ENCODE measurements around the gene SHKBP1.
"Not testable (repeated sequence)": the region's sequence is repeated elsewhere in the genome, so short reads cannot be mapped to it uniquely, and the experiment has no call there.

Gene SHKBP1

DNA sequence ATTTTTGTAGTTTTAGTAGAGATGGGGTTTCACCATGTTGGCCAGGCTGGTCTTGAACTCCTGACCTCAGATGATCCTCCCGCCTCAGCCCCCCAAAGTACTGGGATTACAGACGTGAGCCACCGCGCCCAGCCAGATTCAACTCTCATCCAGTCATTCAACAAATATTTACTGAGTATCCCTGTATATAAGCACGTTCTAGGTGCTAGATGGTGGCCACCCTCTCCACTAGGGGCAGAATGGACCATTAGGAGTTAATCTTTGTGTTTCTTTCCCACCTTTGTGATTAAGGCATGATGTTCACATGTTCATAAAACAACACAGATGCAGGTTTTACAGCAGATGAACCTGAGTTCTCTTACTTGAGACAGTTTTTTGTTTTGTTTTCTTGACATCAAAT, 7.3 kb downstream of the SHKBP1 start:
- Histone ChIP-seq H3K36me3 (replicated peaks) (peaks cover 37% of the 10 kb centered on the region), H3K9me3 (no peaks in the 10 kb centered on the region), H3K4me1 (no peaks in the 10 kb centered on the region; the same call in 1 of the 2 replicates), H3K27me3 (ENCODE audit: low read depth) (no peaks in the 10 kb centered on the region), H3K4me3 (no peak overlapping the region)
- no peak for DNase-seq (ENCODE audit: low spot score in 2 of 2)
- in situ Hi-C loops (cut with MboI; ENCODE audit: low sequenced_read_pairs) = no loop called here

DNA sequence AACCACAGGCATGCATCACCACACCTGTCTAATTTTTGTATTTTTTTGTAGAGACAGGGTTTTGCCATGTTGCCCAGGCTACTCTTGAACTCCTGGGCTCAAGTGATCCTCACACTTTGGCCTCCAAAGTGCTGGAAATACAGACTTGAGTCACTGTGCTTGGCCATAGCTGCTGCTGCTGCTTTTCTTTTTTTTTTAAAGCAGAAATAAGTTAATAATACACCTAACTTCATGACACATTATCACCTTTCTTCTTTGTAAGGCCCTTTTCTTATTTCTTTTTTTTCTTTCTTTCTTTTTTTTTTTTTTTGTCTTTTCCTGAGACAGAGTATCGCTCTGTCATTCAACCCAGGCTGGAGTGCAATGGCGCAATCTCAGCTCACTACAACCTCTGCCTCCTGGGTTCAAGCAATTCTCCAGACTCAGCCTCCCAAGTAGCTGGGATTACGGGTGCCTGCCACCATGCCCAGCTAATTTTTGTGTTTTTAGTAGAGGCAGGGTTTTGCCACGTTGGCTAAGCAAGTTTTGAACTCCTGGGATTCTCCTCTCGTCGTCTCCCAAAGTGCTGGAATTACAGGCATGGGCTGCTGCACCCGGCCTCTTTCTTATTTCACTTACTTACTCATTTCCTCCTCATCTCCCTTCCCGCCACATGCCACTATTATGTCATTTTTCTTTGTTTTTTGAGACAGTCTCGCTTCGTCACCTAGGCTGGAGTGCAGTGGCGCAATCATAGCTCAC, 8.7 kb downstream of the SHKBP1 start:
- H3K4me1 ChIP-seq = no peaks in the 10 kb centered on the region; the same call in 1 of the 2 replicates
- in situ Hi-C loops (cut with MboI; ENCODE audit: low sequenced_read_pairs) = no loop called here
- no peaks in the 10 kb centered on the region for H3K27me3 ChIP-seq (ENCODE audit: low read depth)
- no peak for DNase-seq (ENCODE audit: low spot score in 2 of 2)
- H3K4me3 ChIP-seq = no peak overlapping the region
- peaks cover 33% of the 10 kb centered on the region for H3K36me3 ChIP-seq (replicated peaks)
- H3K9me3 ChIP-seq = no peaks in the 10 kb centered on the region

DNA sequence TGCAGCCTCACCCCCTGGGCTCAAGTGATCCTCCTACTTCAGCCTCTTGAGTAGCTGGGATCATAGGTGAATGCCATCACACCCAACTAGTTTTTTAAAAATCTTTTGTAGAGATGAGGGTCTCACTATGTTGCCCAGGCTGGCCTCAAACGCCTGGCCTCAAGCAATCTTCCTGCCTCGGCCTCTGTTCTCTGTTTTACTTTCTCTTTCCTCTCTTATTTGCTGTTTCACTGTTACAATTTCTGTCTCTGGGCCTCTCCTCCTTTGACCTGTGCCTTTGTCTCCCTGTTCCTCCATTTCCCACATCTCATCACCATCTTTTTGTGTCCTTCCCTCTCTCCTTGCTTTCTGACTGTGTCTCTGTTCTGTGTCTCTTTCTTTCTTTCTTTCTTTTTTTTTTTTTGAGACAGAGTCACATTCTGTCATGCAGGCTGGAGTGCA, 9.3 kb downstream of the SHKBP1 start:
- no peaks in the 10 kb centered on the region for H3K9me3 ChIP-seq
- H3K27me3 ChIP-seq (ENCODE audit: low read depth) = no peaks in the 10 kb centered on the region
- no peaks in the 10 kb centered on the region; the same call in 1 of the 2 replicates for H3K4me1 ChIP-seq
- H3K4me3 ChIP-seq = no peak overlapping the region
- in situ Hi-C loops (cut with MboI; ENCODE audit: low sequenced_read_pairs) = no loop called here
- no peak for DNase-seq (ENCODE audit: low spot score in 2 of 2)
- H3K36me3 ChIP-seq (replicated peaks) = peaks cover 27% of the 10 kb centered on the region

DNA sequence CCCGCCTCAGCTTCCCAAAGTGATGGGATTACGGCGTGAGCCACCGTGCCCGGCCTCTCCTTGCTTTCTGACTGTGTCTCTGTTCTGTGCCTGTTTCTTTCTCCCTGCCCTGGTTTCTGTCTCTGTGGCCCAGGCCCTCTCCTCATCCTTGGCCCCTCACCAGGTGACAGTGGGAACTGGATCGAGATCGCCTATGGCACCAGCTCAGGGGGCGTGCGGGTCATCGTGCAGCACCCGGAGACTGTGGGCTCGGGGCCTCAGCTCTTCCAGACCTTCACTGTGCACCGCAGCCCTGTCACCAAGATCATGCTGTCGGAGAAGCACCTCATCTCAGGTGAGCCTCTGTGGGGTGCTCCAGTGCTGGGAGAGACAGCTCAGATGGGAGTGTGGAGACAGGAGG, 9.9 kb downstream of the SHKBP1 start:
- H3K4me1 ChIP-seq = no peaks in the 10 kb centered on the region; the same call in 1 of the 2 replicates
- DNase-seq (ENCODE audit: low spot score in 2 of 2) = no peak
- H3K36me3 ChIP-seq (replicated peaks) = peaks cover 25% of the 10 kb centered on the region
- no peaks in the 10 kb centered on the region for H3K27me3 ChIP-seq (ENCODE audit: low read depth)
- H3K4me3 ChIP-seq = no peak overlapping the region
- no peaks in the 10 kb centered on the region for H3K9me3 ChIP-seq
- in situ Hi-C loops (cut with MboI; ENCODE audit: low sequenced_read_pairs) = no loop called here

DNA sequence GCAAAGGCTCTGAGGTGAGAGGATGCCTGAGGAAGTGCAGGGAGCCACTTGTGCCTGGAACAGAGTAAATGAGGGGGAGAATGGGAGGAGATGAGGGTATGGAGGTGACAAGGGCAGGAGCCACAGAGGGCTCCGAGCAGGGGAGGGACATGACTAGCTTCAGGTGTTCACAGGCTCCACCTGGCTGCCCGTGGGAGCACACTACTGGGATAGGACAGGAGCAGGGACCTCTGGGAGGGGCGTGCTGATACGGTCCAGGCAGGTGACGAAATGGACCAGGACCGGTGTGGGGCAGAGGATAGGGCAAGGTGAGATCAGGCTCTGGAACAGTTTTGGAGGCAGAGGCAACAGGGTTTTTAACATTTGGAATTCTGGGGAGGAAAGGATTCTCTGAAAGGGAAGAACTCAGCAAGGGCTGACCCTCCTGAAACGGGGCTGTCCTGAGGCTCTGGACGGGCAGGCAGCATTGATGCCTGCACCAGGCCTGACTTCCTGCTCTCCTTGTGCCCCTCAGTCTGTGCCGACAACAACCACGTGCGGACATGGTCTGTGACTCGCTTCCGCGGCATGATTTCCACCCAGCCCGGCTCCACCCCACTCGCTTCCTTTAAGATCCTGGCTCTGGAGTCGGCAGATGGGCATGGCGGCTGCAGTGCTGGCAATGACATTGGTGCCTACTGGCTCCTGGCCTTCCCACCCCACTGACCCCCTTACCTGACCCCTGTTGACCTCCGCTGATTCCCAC, 11.6 kb downstream of the SHKBP1 start:
- Histone ChIP-seq H3K27me3 (ENCODE audit: low read depth) (no peaks in the 10 kb centered on the region), H3K4me1 (no peaks in the 10 kb centered on the region; the same call in 1 of the 2 replicates), H3K4me3 (no peak overlapping the region), H3K36me3 (replicated peaks) (peaks cover 18% of the 10 kb centered on the region), H3K9me3 (no peaks in the 10 kb centered on the region)
- DNase-seq (ENCODE audit: low spot score in 2 of 2) = no peak
- in situ Hi-C loops (cut with MboI; ENCODE audit: low sequenced_read_pairs) = no loop called here

DNA sequence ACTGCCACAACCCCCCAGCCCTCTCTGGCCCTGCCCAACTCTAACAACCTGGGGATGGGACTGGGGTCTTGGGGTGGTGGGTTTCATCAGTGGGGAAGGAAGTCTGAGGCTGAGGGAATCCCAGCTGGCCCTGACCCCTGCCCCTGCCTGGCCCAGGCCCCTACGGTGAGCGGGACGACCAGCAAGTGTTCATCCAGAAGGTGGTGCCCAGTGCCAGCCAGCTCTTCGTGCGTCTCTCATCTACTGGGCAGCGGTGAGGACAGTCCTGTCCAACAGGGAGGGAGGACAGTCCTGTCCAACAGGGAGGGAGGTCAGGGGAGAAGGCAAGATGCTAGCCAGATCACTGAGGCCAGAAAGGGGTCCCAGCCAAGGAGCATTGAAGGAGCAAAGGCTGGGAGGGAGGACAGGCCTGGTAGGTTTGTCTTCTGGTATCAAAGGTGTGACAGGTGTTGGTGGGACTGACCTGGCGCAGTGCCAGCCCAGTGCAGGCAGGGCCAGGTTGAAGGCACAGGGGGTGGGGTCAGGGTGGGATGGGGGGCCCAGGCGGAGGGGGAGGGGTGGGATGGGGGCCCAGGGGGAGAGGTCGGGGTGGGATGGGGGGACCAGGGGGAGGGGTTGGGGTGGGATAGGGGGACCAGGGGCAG, 12.4 kb downstream of the SHKBP1 start:
- no peaks in the 10 kb centered on the region; the same call in 1 of the 2 replicates for H3K4me1 ChIP-seq
- in situ Hi-C loops (cut with MboI; ENCODE audit: low sequenced_read_pairs) = no loop called here
- no peaks in the 10 kb centered on the region for H3K9me3 ChIP-seq
- H3K4me3 ChIP-seq = no peak overlapping the region
- peaks cover 17% of the 10 kb centered on the region for H3K36me3 ChIP-seq (replicated peaks)
- no peaks in the 10 kb centered on the region for H3K27me3 ChIP-seq (ENCODE audit: low read depth)
- DNase-seq (ENCODE audit: low spot score in 2 of 2) = no peak

DNA sequence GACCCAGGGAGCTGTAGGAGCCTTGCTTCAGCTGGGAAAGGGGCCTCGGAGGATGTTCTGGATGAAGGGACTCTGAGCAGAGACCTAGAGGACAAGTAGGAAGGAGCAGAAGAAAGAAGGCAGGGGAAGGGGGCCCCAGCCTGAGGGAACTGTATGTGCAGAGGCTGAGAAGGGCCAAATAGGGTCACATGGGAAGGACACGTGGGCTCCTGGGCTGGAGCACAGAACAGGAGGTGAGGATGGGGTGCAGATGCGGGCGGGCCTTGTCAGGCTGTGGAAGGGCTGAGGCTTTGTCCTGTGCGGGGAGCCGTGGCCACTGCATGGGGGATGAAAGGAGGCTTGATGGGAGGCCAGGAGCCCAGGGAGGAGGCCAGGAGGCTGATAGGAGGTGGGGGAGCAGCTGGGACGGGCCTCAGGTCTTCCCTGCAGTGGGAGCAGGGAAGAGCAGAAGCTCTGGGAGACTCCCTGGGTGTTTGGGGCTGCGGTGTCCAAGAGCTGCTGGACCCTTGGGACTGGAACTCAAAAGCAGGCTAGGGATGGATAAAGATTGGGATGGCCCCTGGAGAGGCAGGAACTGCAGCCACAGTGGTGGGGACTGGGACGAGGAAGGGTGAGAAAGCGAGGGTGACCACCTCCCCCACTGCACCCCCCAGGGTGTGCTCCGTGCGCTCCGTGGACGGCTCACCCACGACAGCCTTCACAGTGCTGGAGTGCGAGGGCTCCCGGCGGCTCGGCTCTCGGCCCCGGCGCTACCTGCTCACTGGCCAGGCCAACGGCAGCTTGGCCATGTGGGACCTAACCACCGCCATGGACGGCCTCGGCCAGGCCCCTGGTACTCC, 13.1 kb downstream of the SHKBP1 start:
- no peaks in the 10 kb centered on the region for H3K9me3 ChIP-seq
- H3K27me3 ChIP-seq (ENCODE audit: low read depth) = no peaks in the 10 kb centered on the region
- DNase-seq (ENCODE audit: low spot score in 2 of 2) = no peak
- peaks cover 11% of the 10 kb centered on the region for H3K36me3 ChIP-seq (replicated peaks)
- H3K4me1 ChIP-seq = no peaks in the 10 kb centered on the region
- in situ Hi-C loops (cut with MboI; ENCODE audit: low sequenced_read_pairs) = no loop called here
- no peak overlapping the region for H3K4me3 ChIP-seq

DNA sequence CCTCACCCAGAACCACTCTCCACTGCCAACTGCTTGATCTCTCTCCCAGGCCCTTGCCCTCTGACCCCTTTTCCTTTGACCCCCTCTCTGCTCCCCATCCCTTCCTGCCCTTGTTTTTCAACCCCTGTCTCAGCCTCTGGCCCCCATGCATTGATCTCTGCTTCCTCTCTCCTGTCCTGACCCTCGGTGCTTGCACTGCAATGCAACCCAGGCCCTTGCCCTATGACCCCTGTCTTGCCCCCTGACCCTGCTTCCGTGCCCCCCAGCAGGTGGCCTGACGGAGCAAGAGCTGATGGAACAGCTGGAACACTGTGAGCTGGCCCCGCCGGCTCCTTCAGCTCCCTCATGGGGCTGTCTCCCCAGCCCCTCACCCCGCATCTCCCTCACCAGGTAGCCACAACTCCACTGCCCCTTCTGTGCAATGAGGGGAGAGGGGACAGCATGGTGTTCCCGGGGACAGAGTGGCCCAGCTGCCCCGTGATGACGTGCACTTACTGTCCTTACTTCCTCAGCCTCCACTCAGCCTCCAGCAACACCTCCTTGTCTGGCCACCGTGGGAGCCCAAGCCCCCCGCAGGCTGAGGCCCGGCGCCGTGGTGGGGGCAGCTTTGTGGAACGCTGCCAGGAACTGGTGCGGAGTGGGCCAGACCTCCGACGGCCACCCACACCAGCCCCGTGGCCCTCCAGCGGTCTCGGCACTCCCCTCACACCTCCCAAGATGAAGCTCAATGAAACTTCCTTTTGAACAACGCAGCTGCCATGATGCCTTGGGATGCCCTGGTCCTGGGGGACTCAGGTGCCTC, 14.0 kb downstream of the SHKBP1 start:
- Histone ChIP-seq H3K4me3 (no peak overlapping the region), H3K9me3 (no peaks in the 10 kb centered on the region), H3K27me3 (ENCODE audit: low read depth) (no peaks in the 10 kb centered on the region), H3K4me1 (no peaks in the 10 kb centered on the region), H3K36me3 (replicated peaks) (peaks cover 11% of the 10 kb centered on the region)
- in situ Hi-C loops (cut with MboI; ENCODE audit: low sequenced_read_pairs) = no loop called here
- DNase-seq (ENCODE audit: low spot score in 2 of 2) = no peak

DNA sequence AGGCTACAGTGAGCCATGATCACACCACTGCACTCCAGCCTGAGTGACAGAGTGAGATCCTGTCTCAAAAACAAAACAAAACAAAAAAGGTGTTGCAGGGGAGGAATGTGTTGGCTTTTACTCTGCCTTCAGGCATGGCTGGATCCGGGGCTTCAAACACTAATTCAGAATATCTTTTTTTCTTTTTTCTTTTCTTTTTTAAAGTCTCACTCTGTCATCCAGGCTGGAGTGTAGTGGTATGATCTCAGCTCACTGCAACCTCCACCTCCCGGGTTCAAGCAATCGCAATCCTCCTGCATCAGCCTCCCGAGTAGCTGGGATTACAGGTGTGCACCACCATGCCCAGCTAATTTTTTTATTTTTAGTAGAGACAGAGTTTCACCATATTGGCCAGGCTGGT, 15.1 kb downstream of the SHKBP1 start:
- H3K4me1 ChIP-seq; H3K36me3 ChIP-seq (replicated peaks); in situ Hi-C loops (cut with MboI; ENCODE audit: low sequenced_read_pairs); DNase-seq (ENCODE audit: low spot score in 2 of 2); H3K4me3 ChIP-seq; H3K9me3 ChIP-seq; H3K27me3 ChIP-seq (ENCODE audit: low read depth): not testable (repeated sequence)

DNA sequence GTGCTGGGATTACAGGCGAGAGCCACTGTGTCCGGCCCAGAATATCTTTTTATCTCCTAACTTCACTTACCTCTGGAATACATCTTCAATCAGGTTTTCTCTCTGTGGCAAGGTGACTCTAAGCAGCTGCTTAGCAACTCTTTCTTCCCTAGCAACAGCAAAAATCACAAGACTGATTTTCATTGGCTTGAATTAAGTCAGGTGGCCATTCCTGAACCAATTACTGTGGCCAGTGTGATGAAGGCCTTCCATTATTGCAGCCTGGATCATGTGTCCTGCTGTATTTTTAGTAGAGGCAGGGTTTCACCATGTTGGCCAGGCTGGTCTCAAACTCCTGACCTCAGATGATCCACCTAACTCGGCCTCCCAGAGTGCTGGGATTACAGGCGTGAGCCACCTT, 15.5 kb downstream of the SHKBP1 start:
- no peaks in the 10 kb centered on the region for H3K9me3 ChIP-seq
- peaks cover 4% of the 10 kb centered on the region for H3K36me3 ChIP-seq (replicated peaks)
- H3K4me1 ChIP-seq = peaks cover 5% of the 10 kb centered on the region
- H3K4me3 ChIP-seq = no peak overlapping the region
- no peak for DNase-seq (ENCODE audit: low spot score in 2 of 2)
- no peaks in the 10 kb centered on the region for H3K27me3 ChIP-seq (ENCODE audit: low read depth)
- in situ Hi-C loops (cut with MboI; ENCODE audit: low sequenced_read_pairs) = no loop called here

DNA sequence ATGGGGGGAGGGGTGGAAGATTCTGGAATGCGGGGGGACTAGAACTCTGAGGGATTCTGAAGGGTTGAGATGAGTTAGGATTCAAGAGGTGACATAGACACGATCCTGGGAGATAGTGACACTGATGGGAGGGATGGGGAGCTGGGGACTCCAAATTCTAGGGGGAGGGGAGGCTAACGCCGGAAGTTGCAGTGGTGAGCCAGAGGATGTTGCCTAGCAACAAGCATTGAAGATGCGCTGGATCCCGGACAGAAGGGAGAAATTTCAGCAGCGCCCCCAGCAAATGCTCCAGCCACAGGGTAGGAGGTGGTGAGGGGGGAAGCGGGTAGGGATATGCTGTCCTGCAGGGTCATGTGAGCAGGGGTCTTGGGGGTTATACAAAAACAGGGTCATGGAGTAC, 17.6 kb downstream of the SHKBP1 start:
- H3K4me3 ChIP-seq = no peak overlapping the region
- no peaks in the 10 kb centered on the region for H3K9me3 ChIP-seq
- H3K36me3 ChIP-seq (replicated peaks) = no peaks in the 10 kb centered on the region
- in situ Hi-C loops (cut with MboI; ENCODE audit: low sequenced_read_pairs) = no loop called here
- H3K27me3 ChIP-seq (ENCODE audit: low read depth) = no peaks in the 10 kb centered on the region
- peaks cover 13% of the 10 kb centered on the region for H3K4me1 ChIP-seq
- DNase-seq (ENCODE audit: low spot score in 2 of 2) = no peak

DNA sequence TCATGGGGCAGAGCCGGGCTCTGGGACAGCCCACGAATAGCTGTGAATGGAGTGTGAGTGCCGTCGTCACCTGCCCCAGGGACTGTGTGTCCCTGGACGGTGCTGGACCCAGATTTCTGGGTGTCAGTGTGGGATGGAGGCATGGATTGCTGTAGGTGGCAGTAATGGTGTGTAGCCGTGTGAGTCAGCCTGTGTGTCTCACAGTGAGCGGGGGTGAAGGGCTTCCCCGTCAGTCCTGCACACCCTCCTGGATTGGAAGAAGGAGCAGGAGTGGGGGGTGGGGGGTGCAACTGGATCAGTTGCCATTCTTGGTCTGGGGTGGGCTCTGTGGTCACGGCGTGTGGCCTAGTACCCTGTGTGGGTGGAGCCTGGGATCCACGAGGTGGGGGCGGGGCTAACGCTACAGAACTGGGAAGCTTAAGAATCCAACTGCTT, 18.0 kb downstream of the SHKBP1 start:
- H3K4me1 ChIP-seq = peaks cover 18% of the 10 kb centered on the region
- H3K4me3 ChIP-seq = no peak overlapping the region
- no peak for DNase-seq (ENCODE audit: low spot score in 2 of 2)
- no peaks in the 10 kb centered on the region for H3K36me3 ChIP-seq (replicated peaks)
- H3K9me3 ChIP-seq = no peaks in the 10 kb centered on the region
- in situ Hi-C loops (cut with MboI; ENCODE audit: low sequenced_read_pairs) = no loop called here
- no peaks in the 10 kb centered on the region for H3K27me3 ChIP-seq (ENCODE audit: low read depth)
